ENCODE measurements around the gene SPINK5.

Gene SPINK5

DNA sequence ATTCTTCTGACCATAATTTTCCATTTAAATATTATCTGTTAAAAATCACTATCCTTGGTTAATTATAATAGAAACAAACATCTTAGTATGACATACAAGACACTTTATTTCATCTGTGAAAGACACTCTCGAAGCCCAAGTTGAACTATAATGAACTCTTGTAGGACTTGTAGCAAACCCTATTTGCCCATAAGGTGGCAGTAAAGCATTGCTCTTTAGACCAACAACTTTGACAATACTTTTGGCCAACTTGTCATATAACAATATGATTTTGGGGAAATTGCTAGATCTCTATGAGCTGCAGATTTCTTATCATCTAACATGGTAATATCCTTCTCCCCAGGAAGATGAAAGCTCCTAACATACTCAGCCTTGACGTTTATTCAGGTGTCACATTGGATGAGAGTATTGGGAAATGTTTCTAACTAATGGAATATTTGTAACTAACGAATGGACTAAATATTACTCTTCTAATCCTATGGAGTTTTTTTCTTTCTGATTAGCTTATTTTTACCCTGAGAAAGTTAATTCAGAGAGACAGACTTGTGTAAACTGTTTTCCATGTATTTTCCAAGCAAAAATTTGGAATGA is 115.5 kb downstream of the SPINK5 start:
- DNase-seq = no peak

DNA sequence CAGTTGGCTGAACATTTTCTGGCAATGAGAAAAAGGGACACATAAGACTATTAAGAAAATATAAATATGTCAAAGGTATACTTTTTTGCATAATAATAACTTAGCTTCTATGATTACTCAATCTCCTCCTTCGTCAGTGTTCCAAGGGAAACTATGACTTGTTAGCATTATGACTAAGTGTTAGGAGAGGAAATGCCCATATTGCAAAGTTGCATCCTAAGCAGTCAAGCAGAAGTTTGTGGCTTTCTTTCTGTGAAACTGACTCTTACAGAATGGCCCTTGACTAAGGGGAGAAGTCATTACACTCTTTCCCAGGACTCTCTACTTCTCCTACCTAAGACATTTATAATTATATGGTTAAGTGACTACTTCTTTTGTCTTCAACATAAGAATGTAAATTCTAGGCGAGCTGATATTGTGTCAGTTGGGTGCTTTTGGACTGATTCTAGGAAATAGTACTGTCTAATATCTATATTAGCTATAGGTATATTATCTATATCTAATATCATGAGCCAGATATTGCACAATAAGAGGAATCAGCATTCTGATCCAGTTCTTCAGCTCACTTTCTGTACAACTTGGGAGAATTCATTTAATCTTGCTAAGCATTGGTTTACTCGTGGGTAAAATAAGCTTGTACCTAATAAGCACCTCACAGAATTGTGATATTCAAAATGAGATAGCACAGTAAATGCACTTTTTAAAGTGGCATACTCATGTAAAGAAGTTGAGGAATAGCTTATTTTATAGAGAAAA is 122.6 kb downstream of the SPINK5 start:
- DNase-seq = no peak

Measured in NCI-H1417 treated with DMSO at 0.1 percent for 48 hours (cell line).